Neural progenitor cell (in vitro differentiated cells): ENCODE results near the gene AMFR.

Experiments
- CTCF ChIP-seq: fragments of 200-600 bp; sonication (generic); IDR thresholded peaks from 2 replicates; pipeline ENCODE4 v1.5.1; 2017; ENCODE audit warnings: antibody characterized with exemption, mild to moderate bottlenecking
- EZH2 ChIP-seq: fragments of 200-600 bp; sonication (generic); IDR thresholded peaks from 2 replicates; pipeline ENCODE4 v1.6.1; 2017; ENCODE audit warnings: antibody characterized with exemption, mild to moderate bottlenecking, moderate library complexity
- EZH2phosphoT487 ChIP-seq: fragments of 200-600 bp; sonication (generic); IDR thresholded peaks from 2 replicates; pipeline ENCODE4 v1.6.1; 2017; ENCODE audit warnings: antibody characterized with exemption

GRCh38 chr16:56368545-56368944 is 56.8 kb downstream of the AMFR start:
- TF ChIP-seq CTCF (no peak), EZH2 (no peak), EZH2phosphoT487 (no peak)
